ENCODE measurements around the gene PCDHGB6.
"Not testable (repeated sequence)": the region's sequence is repeated elsewhere in the genome, so short reads cannot be mapped to it uniquely, and the experiment has no call there.

Gene PCDHGB6

DNA sequence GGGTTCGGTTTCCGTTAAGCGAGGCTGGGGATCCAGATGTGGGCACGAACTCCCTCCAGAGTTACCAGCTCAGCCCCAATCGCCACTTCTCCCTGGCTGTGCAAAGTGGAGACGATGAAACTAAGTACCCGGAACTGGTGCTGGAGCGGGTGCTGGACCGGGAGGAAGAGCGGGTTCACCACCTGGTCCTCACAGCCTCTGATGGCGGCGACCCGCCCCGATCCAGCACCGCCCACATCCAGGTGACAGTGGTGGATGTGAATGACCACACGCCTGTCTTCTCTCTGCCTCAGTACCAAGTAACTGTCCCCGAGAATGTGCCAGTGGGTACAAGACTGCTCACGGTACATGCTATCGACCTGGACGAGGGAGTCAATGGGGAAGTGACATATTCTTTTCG lies 24.5 kb upstream of the PCDHGB6 start:
- Histone ChIP-seq H2AFZ (ENCODE audit: low read depth, low read length, severe bottlenecking) (peak overlapping the region; percentile 55), H3K9ac (ENCODE audit: low read length) (peak overlapping the region; percentile 59), H3K9me2 (replicated peaks; ENCODE audit: insufficient read depth, low read length) (no peaks in the 10 kb centered on the region), H3K79me2 (ENCODE audit: insufficient read depth, low read length) (no peaks in the 10 kb centered on the region), H3K27ac (ENCODE audit: low read depth, low read length) (peak overlapping the region; percentile 35; the same call in 1 of the 2 replicates), H3K27me3 (ENCODE audit: low read length) (no peaks in the 10 kb centered on the region), H3F3A (ENCODE audit: insufficient read depth) (no peaks in the 10 kb centered on the region), H3K4me3 (ENCODE audit: insufficient read depth, low read length, poor library complexity, severe bottlenecking) (peak overlapping the region; percentile 55), H3K36me3 (ENCODE audit: low read length) (peaks cover 3% of the 10 kb centered on the region; the same call in 1 of the 2 replicates), H3K9me3 (ENCODE audit: insufficient read depth, low read length) (peaks cover 18% of the 10 kb centered on the region; the same call in 1 of the 2 replicates), H3K4me2 (ENCODE audit: low read depth, low read length, poor library complexity, severe bottlenecking) (peak overlapping the region; percentile 54), H4K20me1 (ENCODE audit: low read depth, low read length) (no peaks in the 10 kb centered on the region)
- no peak for TF ChIP-seq EZH2phosphoT487 (conservative IDR thresholded peaks at IDR 0.05; ENCODE audit: low read length)
- TF ChIP-seq, protein P1, sequence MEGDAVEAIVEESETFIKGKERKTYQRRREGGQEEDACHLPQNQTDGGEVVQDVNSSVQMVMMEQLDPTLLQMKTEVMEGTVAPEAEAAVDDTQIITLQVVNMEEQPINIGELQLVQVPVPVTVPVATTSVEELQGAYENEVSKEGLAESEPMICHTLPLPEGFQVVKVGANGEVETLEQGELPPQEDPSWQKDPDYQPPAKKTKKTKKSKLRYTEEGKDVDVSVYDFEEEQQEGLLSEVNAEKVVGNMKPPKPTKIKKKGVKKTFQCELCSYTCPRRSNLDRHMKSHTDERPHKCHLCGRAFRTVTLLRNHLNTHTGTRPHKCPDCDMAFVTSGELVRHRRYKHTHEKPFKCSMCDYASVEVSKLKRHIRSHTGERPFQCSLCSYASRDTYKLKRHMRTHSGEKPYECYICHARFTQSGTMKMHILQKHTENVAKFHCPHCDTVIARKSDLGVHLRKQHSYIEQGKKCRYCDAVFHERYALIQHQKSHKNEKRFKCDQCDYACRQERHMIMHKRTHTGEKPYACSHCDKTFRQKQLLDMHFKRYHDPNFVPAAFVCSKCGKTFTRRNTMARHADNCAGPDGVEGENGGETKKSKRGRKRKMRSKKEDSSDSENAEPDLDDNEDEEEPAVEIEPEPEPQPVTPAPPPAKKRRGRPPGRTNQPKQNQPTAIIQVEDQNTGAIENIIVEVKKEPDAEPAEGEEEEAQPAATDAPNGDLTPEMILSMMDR (IDR thresholded peaks at IDR 0.05; ENCODE audit: insufficient read depth, low read length, poor library complexity, severe bottlenecking), result no peak

DNA sequence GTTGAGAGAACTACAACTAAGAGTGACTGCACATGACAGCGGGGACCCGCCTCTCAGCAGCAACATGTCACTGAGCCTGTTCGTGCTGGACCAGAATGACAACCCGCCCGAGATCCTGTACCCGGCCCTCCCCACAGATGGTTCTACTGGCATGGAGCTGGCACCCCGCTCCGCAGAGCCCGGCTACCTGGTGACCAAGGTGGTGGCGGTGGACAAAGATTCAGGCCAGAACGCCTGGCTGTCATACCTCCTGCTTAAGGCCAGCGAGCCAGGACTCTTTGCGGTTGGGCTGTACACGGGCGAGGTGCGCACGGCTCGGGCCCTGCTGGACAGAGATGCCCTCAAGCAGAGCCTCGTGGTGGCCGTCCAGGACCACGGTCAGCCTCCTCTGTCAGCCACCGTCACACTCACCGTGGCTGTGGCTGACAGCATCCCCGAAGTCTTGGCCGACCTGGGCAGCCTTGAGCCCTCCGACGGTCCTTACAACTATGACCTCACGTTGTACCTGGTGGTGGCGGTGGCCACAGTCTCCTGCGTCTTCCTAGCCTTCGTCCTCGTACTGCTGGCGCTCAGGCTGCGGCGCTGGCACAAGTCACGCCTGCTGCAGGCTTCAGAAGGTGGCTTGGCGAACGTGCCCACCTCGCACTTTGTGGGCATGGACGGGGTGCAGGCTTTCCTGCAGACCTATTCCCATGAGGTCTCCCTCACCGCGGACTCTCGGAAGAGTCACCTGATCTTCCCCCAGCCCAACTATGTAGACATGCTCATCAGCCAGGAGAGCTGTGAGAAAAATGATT lies 23.2 kb upstream of the PCDHGB6 start:
- H3K4me2 ChIP-seq (ENCODE audit: low read depth, low read length, poor library complexity, severe bottlenecking), result no peak overlapping the region
- peaks cover 3% of the 10 kb centered on the region; the same call in 1 of the 2 replicates for H3K36me3 ChIP-seq (ENCODE audit: low read length)
- peaks cover 18% of the 10 kb centered on the region; the same call in 1 of the 2 replicates for H3K9me3 ChIP-seq (ENCODE audit: insufficient read depth, low read length)
- no peaks in the 10 kb centered on the region for H3K79me2 ChIP-seq (ENCODE audit: insufficient read depth, low read length)
- H2AFZ ChIP-seq (ENCODE audit: low read depth, low read length, severe bottlenecking), result no peak overlapping the region
- no peak overlapping the region for H3K27ac ChIP-seq (ENCODE audit: low read depth, low read length)
- TF ChIP-seq EZH2phosphoT487 (conservative IDR thresholded peaks at IDR 0.05; ENCODE audit: low read length), result no peak
- TF ChIP-seq, protein P1 (IDR thresholded peaks at IDR 0.05; ENCODE audit: insufficient read depth, low read length, poor library complexity, severe bottlenecking), result no peak
- H3K9ac ChIP-seq (ENCODE audit: low read length), result no peak overlapping the region
- no peaks in the 10 kb centered on the region for H4K20me1 ChIP-seq (ENCODE audit: low read depth, low read length)
- no peaks in the 10 kb centered on the region for H3F3A ChIP-seq (ENCODE audit: insufficient read depth)
- no peaks in the 10 kb centered on the region for H3K27me3 ChIP-seq (ENCODE audit: low read length)
- no peak overlapping the region for H3K4me3 ChIP-seq (ENCODE audit: insufficient read depth, low read length, poor library complexity, severe bottlenecking)
- no peaks in the 10 kb centered on the region for H3K9me2 ChIP-seq (replicated peaks; ENCODE audit: insufficient read depth, low read length)

DNA sequence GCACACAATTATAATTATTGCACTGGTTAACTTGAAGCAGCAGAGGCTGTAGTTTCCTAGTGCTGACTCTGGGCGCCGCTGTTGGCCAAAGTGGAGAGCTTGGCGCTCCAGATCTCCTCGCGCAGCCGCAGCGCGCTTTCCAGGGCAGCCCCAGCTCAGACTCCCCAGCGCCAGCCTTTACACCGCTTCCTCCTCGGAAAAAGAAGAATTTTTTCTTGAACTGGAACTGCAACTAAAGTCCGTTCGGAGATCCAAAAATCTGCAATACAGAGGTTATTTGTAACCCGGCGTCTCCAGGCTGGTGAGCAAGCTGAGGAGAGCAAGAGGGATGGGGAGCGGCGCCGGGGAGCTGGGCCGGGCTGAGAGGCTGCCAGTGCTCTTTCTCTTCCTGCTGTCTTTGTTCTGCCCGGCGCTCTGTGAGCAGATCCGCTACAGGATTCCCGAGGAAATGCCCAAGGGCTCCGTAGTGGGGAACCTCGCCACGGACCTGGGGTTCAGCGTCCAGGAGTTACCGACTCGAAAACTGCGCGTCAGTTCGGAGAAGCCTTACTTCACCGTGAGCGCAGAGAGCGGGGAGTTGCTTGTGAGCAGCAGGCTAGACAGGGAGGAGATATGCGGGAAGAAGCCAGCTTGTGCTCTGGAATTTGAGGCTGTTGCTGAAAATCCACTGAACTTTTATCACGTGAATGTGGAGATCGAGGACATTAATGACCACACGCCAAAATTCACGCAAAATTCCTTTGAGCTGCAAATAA lies 20.1 kb upstream of the PCDHGB6 start, which contains the start of gene PCDHGB4:
TSS of gene PCDHGB4 (plus strand) at position 142 of the 755 bp plus-strand sequence. CDS start at position 329, 187 bp downstream.
- not testable (repeated sequence) for H2AFZ ChIP-seq (ENCODE audit: low read depth, low read length, severe bottlenecking); H3K9ac ChIP-seq (ENCODE audit: low read length)
- H3K4me2 ChIP-seq (ENCODE audit: low read depth, low read length, poor library complexity, severe bottlenecking), result peak within 1 kb of the TSS; percentile 13

More for the DNA sequence above, 20.1 kb upstream of the PCDHGB6 start, which contains the start of gene PCDHGB4:
- not testable (repeated sequence) for H4K20me1 ChIP-seq (ENCODE audit: low read depth, low read length); H3K79me2 ChIP-seq (ENCODE audit: insufficient read depth, low read length); H3K9me2 ChIP-seq (replicated peaks; ENCODE audit: insufficient read depth, low read length); H3K4me3 ChIP-seq (ENCODE audit: insufficient read depth, low read length, poor library complexity, severe bottlenecking); H3F3A ChIP-seq (ENCODE audit: insufficient read depth); H3K27ac ChIP-seq (ENCODE audit: low read depth, low read length); H3K27me3 ChIP-seq (ENCODE audit: low read length); H3K36me3 ChIP-seq (ENCODE audit: low read length)
- H3K9me3 ChIP-seq (ENCODE audit: insufficient read depth, low read length), result peaks cover 18% of the 10 kb centered on the region; the same call in 1 of the 2 replicates

Measured in SU-DHL-6 (cell line).